KG1 (cell line): ENCODE measurements around the gene DYRK3.
A peak's percentile ranks its signal among the peaks of the same experiment; 100 is the strongest.
"Not testable (repeated sequence)": the region's sequence is repeated elsewhere in the genome, so short reads cannot be mapped to it uniquely, and the experiment has no call there.

Experiments used
- DNase-seq: peaks from one replicate; lab custom pipeline; 2025; lab: John Stamatoyannopoulos, UW

DYRK3 gene

DNA sequence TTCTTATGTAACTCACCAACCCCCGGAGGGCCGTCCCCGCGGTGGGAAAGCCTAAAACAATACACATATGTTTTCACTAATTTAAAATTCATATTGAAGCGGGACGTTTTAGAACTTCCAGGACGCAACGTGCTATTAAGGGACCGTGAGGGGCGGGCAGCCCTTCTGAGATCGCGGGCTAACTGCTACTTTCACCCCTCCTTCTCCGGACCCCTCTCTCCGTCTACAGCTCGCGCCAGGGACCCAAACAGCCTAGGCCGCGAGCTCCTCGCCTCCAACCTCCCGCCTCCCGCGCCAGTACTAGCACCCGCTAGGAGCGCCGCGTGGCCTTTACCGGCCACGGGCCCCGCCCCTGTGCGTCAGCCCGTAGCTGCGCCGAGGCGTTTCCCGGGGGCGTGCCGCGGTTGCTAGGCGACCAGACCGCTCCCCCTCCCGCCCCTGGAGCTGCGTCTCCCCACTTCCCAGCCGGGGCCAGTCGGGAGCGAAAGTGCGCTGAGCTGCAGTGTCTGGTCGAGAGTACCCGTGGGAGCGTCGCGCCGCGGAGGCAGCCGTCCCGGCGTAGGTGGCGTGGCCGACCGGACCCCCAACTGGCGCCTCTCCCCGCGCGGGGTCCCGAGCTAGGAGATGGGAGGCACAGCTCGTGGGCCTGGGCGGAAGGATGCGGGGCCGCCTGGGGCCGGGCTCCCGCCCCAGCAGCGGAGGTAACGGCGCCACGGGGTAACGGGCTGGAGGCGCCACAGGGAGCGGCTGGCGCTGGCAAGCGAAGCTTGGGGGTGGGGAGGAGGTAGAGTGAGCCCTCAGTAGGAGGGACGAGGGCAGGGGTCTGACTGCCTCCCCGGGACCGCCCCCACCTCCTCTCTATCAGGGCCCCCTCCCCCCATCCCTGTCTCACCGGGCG is at the start of gene DYRK3:
Gene DYRK3 (plus strand): TSS at position 457 of the 898 bp plus-strand sequence. CDS start 168 bp downstream, at position 625.
- peak; percentile 85 for DNase-seq

DNA sequence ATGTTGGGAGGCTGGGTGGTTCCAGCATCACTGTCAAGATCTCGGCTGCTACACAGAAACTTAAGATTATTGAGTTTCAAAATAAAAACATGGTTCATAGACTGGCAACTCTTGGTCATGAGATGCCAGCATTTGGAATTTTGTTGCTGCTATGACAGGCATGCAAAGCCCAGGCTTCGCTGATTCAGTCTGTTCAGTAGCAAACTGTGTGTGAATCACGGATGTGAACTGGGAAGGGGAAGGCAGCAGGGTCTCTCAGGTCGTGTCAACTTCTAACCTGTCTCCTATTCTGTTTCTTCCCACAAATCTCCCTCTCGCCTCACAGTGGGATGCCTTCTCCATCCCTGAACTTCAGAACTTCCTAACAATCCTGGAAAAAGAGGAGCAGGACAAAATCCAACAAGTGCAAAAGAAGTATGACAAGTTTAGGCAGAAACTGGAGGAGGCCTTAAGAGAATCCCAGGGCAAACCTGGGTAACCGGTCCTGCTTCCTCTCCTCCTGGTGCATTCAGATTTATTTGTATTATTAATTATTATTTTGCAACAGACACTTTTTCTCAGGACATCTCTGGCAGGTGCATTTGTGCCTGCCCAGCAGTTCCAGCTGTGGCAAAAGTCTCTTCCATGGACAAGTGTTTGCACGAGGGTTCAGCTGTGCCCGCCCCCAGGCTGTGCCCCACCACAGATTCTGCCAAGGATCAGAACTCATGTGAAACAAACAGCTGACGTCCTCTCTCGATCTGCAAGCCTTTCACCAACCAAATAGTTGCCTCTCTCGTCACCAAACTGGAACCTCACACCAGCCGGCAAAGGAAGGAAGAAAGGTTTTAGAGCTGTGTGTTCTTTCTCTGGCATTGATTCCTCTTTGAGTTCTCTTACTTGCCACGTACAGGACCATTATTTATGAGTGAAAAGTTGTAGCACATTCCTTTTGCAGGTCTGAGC is 48.6 kb upstream of the DYRK3 start:
- no peak for DNase-seq

DNA sequence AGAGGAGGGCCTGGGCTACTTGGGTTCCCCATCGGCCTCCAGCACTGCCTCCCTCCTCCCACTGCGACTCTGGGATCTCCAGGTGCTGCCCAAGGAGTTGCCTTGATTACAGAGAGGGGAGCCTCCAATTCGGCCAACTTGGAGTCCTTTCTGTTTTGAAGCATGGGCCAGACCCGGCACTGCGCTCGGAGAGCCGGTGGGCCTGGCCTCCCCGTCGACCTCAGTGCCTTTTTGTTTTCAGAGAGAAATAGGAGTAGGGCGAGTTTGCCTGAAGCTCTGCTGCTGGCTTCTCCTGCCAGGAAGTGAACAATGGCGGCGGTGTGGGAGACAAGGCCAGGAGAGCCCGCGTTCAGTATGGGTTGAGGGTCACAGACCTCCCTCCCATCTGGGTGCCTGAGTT is 47.4 kb upstream of the DYRK3 start:
- no peak for DNase-seq

DNA sequence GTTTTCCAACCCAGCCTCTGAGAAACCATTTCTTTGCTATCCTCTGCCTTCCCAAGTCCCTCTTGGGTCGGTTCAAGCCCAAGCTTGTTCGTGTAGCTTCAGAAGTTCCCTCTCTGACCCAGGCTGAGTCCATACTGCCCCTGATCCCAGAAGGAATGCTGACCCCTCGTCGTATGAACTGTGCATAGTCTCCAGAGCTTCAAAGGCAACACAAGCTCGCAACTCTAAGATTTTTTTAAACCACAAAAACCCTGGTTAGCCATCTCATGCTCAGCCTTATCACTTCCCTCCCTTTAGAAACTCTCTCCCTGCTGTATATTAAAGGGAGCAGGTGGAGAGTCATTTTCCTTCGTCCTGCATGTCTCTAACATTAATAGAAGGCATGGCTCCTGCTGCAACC is 46.8 kb upstream of the DYRK3 start:
- no peak for DNase-seq

DNA sequence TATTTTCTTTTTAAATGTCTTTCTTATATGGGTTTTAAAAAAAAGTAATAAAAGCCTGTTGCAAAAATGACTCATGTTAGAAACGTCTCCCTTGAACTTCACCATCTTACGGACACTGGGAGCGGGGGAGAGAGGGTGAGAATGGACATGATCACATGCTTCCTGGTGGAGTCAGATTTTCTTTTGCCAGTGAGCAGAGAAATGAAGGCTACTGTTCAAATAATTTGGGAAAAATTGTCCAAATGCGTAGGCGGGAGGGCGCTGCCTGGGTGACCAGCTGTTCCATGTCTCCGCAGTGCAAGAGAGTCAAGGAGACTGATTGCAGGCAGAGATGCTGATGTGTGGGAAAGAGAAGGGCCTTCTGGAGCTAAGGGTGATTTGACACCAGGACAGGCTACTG is 46.1 kb upstream of the DYRK3 start:
- no peak for DNase-seq

DNA sequence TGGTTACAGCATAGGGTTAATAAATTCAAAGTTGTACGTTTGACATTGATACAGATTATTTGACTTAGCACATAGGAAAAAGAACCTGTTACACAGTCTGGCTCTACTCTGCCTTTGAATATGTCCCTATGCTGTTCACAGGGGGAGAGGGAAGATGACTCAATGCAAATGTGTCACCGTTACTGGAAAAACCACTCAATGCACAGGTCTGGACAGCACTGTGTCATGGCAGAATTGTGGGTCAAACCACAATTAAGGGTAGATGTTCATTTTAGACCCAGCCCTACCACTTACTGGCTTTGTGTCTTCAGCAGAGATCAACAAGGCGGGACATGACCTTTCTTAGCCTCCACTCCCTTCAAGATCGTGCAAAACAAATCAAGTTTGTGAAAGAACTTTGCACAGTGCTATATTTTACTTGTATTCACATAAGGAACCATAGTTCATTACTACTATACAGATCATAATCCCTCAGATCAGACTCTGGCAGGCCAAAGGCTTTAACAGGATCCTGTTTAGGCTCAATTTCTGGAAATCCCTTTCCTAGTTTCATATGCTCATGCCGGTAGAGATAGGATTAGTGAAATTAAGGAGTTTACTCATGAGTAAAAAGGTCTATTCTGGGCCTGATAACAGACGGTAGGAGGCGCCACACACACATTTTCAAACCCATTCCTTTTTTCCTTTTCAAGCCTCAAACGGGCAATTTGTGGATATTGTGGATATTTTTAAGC is 45.1 kb upstream of the DYRK3 start:
- no peak for DNase-seq

DNA sequence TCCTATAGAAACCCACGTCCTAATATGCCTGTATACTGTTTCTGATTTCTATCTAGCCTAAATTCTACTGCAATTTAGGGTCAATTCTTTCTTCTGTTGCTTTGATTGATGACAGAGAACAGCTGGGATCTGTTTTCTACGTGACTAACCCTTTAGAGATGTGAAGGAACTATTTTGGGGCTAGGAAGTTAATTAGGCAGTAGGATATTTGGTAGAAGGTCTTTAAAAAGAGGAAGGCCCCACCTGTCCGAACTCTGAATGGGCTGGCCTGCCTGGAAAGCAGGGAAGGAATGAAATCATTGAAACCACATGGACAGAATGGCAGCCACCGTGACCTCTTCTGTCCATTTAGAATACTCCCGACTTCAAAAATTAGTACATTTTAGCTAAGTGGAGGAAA is 44.1 kb upstream of the DYRK3 start:
- DNase-seq = no peak

DNA sequence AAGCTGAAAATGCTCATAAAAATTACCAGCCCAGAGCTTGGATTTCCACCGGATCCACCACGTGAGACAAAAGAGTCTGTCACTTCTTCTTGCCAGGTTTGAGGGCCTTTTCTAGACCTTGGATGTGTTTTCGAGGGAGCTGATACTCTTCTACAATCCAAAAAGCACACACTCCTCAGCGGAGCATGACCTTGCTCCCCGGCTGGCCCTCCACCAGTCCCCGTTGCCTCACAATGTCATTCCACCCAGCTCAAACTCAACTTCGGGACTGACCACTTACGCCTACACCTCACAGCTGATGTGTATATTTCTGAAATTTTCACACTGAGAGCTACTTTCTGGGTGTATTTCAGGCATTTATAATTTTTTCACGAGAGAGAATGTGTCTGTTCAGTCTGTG is 43.6 kb upstream of the DYRK3 start:
- DNase-seq = no peak

DNA sequence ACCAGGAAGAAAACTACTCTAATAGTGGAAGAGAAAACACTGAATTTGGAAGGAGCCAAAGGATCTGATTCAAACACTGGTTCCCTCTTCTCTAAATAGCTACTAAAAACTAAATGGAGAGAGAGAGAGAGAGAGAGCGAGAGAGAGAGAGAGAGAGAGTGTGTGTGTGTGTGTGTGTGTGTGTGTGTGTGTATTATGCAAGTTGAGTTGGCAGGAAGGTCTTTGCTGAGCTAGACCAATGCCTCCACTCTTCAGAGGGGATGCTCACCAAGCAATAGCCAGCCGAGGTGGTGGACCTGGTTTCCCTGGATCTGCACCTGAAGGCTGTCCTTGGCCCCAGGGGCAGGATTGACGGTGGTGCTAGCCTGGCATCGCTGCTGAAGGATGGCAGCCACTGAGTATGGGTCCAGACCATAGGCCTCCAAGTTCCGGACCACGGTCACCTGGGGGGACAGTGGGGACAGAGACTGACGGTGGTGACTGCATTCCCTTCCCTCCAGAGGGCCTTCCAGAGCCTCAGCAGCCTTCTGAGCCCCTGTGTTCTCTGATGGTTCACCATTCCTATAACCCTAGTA is 41.9 kb upstream of the DYRK3 start:
- DNase-seq = no peak

DNA sequence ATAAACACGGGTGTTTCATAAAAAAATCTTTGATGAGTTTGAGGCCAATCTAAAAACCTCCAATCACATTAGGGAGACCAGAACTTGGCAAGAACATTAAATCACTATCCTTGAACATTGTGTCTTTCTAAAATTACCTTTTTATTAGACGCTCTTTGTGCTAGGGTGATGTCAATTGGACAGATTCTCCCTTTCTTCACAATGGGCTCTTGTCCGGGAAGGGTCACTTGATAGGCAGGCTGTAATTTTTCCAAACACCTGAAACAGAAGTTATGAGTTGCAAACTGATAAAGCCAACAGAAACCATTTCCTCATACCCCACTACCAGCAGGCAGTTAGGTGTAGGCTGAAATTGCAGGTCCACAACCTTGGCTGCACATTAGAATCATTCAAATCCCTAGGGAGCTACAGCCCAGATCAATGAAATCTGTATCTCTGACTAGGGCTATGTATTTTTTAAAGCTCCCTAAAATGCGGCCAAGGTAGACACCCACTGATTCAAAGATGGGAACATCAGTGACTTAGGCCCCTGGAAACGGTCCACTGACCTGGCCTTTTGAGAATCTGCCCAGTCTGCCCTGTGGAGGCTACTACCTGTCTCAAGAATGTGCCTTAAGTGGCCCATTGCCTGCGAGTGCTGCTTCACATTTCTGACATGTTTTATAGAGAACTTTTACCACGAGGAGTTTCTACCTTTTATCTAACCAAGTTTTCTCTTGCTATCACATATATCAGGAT is 39.6 kb upstream of the DYRK3 start:
- no peak for DNase-seq

DNA sequence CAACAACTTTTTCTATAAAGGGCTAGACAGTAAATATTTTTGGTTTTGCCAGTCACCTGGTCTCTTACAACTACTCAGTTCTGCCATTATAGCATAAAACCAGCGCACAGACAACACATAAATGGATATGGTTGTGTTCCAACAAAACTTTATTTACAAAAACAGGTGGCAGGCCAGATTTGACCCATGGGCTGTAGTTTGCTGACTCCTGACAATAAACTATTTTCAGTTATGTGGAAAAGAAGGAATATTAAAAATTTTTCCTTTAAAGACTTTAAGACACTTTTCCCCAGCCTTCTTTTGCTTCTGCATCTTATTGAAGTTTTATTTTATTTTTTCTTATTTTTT is 39.0 kb upstream of the DYRK3 start:
- no peak for DNase-seq

DNA sequence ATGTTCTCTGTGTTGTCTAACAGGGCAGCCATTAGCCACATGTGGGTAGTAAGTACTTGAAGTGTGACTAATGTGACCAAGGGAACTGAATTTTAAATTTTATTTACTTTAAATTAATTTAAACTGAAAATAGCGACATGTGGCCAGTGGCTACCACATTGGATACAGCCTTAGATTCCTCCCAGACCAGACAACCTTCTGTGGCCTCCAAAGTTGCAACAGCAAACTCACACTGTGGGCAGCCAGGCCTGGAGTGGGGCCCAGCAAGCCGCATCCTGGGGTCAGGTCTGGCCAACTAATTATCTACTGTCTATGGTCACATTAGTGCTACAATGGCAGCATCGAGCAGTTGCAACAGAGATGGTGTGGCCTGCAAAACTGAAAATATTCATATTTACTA is 34.8 kb upstream of the DYRK3 start:
- DNase-seq = no peak

DNA sequence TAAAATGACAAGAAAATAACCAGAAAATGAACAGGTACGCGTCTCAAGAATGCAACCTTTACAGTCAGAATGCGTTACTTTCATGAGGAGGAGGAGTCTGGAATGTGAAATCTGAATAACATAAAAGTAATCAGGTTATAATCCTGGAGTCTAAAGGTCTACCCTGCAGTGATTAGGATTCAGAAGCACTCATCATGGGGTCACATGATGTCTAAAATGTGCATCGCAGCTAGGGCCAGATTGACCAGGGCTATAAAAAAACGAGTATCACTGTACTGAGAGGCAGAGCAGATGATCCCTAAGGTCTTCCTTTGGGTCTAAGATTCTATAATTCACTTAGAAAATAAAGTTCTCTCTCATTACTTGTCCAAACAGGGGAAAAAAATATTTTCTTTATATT is 30.5 kb upstream of the DYRK3 start:
- DNase-seq = no peak

DNA sequence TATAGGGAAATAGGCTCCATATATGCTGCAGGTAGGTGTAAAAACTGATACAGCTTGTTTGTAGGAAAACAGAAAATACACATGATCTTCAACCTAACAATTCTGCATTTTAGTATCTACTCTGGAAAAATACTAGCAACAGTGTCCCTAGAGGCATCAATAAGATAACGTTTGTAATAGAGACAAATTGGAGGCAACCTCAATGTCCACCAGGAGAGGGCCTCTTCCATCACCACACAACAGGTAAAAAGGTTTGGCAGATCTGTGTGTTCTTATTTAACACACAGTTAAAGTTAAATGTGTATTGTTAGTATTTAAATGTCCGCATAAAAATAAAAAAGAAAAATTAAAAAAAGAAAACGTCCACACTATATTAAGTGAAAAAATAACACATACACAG is 28.5 kb upstream of the DYRK3 start:
- no peak for DNase-seq

DNA sequence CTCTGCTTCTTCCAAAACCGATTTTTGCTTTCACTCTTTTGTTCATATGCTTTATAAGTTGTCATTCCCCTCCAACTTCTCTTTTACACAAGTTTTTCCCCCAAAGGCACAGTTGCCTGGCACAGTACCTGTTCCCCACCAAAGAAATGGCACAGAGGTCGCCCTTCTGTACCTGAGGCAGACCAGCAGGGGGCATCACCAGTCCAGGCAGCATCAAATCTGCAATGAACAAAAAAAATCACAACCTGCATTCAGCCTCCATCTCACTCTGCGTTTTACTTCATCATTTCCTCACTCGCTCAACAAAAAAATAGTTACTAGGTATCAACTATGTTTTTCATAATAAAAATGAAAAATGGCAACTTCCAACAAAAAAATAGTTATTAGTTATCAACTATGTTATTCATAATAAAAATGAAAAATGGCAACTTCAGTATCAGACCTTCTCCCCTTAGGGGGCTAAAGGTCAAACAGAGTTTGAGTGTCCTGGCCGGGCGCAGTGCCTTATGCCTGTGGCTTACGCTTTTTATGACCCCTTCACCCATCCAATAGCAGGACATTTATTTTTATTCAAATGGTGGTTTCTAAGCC is 27.1 kb upstream of the DYRK3 start:
- DNase-seq = peak; percentile 22

DNA sequence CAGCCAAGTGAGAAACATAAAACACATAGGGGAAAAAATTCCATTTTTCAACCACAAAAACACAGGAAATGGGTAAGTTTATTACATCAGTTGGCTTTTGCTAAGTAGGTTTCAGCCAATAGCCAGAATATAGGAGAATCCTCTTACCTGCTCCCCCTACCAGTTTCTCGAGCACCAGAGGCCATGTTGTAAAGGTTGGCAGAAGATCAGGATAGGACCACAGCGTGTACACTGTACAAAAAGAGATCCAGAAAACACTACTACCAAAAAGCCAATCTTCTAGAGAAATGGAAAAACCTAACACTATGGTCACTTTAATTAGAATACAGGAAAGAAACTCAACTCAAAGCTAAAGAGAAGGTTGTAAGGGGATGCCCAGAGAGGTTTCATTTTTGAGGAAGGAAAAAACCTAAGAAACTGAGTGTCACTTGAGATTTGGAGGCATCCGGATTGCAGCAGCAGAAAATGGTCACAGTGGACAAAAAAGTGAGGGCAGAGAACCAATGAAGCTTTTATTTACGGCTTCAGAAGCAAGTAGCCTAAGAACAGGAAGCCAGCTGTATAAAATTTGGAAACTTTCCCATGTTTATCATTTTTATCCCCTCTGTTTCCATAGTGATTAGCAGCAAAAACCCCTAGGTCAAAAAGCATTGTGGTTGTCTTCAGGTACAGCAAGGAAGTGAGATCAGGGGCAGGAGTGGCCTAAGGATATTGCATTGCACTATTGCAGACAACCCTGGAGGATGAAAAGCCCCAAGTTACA is 25.9 kb upstream of the DYRK3 start:
- no peak for DNase-seq

DNA sequence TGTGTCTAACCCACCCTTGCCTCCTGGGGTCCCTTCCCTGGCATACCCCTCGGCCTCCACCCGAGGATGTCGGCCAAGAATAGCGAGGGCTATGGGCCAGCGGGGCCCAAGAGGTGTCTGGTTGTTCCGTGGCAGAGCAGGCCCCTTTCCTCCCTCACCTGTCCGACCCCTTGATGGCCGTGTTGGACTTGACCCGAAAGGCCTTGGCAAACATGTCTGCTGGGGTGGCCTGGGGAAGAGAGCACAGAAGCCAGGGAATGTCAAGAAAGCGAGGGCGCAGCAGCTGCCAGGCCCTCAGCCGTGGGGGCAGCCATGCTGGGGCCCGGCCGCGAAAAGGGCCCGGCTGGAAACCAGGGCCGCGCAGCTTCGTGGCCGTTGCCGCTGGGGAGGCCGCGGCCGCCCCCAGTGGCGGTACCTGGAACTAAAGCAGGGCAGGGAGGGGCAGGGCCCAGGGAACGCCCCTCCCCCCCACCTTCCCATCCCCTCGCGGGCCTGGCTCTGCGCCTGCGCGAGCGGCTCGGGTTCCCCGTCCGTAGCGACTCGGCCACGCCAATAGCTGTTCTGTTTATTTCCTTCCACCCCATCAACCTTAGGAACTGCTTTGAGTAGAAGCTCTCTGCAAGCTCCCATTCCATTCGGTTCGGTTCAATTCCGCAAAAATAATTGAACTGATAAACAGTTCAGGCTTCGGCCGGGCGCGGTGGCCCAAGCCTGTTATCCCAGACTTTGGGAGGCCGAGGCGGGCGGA is 23.0 kb upstream of the DYRK3 start, which contains the start of gene EIF2D:
Gene EIF2D (minus strand): TSS at position 337 of the 748 bp plus-strand sequence. CDS start 123 bp downstream, at position 214.
- peak; percentile 88 for DNase-seq

DNA sequence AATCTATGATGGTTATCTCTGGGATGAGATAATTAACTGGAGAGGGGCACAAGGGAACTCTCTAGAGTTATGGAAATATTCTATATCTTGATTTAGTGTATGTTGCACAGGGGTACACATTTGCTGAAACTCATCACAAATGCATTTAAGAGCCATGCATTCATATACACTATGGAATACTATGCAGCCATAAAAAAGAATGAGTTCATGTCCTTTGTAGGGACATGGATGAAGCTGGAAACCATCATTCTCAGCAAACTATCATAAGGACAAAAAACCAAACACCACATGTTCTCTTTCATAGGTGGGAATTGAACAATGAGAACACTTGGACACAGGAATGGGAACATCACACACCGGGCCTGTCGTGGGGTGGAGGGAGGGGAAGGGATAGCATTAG is 8.9 kb upstream of the DYRK3 start:
- not testable (repeated sequence) for DNase-seq

DNA sequence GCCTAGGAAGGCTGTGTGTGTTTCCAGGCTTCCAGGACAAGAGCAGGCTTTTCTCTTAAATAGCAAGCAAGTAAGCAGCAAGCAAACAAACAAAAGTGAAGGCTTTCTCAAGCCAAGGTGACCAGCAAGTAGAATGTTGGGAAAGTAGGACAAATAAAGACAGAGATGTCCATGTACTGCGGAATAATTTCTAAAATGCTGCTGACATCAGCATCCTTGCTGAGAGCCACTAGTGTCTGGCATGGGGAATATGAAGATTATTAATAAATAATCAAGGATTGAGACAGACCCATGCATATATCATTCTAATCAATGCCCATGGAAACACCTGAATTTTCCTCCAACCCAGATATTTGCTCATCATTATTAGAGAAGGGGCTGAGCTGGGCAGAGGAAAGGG is 6.4 kb upstream of the DYRK3 start:
- no peak for DNase-seq
